Activated T-cell treated with anti-CD3 and anti-CD28 coated beads, Interleukin-2, amount 50 U/mL, for 4 hours (primary cell): Measurements from ENCODE around the gene NLRC4. TPM values are rescaled to one million over a fixed set of nuclear protein-coding genes. Genes with fewer than 3 reads are reported as not detected.
"Not testable (repeated sequence)": the region's sequence is repeated elsewhere in the genome, so short reads cannot be mapped to it uniquely, and the experiment has no call there.

Source experiments
- ATAC-seq, 2 donors: fragments of 200-7000 bp; cut with Tn5 transposase; one replicate each; pipeline ENCODE4 v1.10.0; 2021
- DNase-seq: peaks from one replicate; pipeline ENCODE4 v3.0.0-alpha.2; 2020
- H3K27me3 Mint-ChIP-seq: one replicate; pipeline ENCODE4 v1.8.0; 2021; ENCODE audit warnings: low read depth, mixed read lengths
- H3K36me3 Mint-ChIP-seq: one replicate; pipeline ENCODE4 v1.8.0; 2022; ENCODE audit warnings: mixed read lengths; ENCODE audit not compliant: insufficient read depth
- H3K4me1 Mint-ChIP-seq: one replicate; pipeline ENCODE4 v1.8.0; 2021; ENCODE audit warnings: low read depth, mixed read lengths
- H3K4me3 Mint-ChIP-seq: one replicate; pipeline ENCODE4 v1.8.0; 2021; ENCODE audit warnings: mild to moderate bottlenecking, moderate library complexity, mixed read lengths
- H3K9me3 Mint-ChIP-seq: one replicate; pipeline ENCODE4 v1.8.0; 2021; ENCODE audit warnings: mixed read lengths
- total RNA-seq, 3 donors: library from RNA; stranded (reverse); gene quantifications; one replicate each; pipeline ENCODE4 v1.2.1, GENCODE V29; 2021

NLRC4 gene
- total RNA-seq, 3 donors from 2014 or later = not detected

DNA sequence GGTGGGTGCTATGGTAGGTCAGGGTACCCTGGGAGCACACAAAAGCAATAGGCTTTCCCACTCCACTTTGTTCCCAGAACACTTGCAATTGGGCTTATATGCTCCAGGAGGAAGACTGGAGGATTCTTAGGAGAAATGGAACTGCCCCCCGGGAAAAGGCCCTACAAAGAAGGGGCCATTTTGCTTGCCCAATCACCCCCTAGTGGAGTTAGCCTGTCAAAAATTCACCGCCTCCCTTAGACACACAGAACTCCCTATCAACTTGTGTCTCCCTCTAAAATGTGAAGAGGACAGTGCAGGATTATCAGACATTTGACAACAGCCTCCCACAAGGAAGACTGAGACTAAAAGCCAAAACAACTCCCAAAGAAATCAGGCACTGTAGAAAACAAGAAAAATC is 36.5 kb downstream of the NLRC4 start:
- no peaks in the 10 kb centered on the region for H3K4me1 Mint-ChIP-seq
- peaks cover 21% of the 10 kb centered on the region for H3K36me3 Mint-ChIP-seq

GRCh38 chr2:32227492-32227891 is 37.2 kb downstream of the NLRC4 start:
- no peaks in the 10 kb centered on the region for H3K9me3 Mint-ChIP-seq
- no peaks in the 10 kb centered on the region for H3K4me1 Mint-ChIP-seq
- H3K36me3 Mint-ChIP-seq = peaks cover 25% of the 10 kb centered on the region
- ATAC-seq (no peak), DNase-seq (no peak)
- H3K27me3 Mint-ChIP-seq = no peaks in the 10 kb centered on the region
- no peak overlapping the region for H3K4me3 Mint-ChIP-seq

More for the DNA sequence above, 36.5 kb downstream of the NLRC4 start:
- no peak for DNase-seq
- no peak overlapping the region for H3K4me3 Mint-ChIP-seq
- H3K27me3 Mint-ChIP-seq = no peaks in the 10 kb centered on the region
- no peak for ATAC-seq
- H3K9me3 Mint-ChIP-seq = no peaks in the 10 kb centered on the region

DNA sequence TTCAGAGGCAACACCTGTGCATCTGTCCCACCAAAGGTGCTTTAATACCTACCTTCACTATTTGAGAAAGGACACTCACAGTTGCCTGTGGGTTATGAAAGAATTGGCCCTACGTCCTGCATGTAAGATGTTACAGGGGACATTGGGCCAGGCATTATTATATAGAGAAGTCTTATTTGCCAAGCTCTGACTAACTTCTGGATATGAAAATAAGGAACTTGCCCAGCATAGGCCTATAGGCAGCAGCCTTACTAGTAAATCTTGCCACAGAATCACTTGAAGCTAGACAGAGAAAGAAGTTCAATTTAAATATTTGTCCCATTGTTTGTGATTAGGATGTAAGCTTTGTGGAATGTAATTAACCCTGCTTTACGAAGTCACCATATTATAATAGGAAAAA is 41.7 kb downstream of the NLRC4 start:
- no peaks in the 10 kb centered on the region for H3K27me3 Mint-ChIP-seq
- DNase-seq (no peak), ATAC-seq (no peak)
- H3K4me1 Mint-ChIP-seq = no peaks in the 10 kb centered on the region
- H3K36me3 Mint-ChIP-seq = peaks cover 38% of the 10 kb centered on the region
- no peak overlapping the region for H3K4me3 Mint-ChIP-seq
- H3K9me3 Mint-ChIP-seq = no peaks in the 10 kb centered on the region

GRCh38 chr2:32220445-32220844 is 44.2 kb downstream of the NLRC4 start:
- no peak for DNase-seq
- Mint-ChIP-seq H3K4me3 (no peak overlapping the region), H3K36me3 (peaks cover 37% of the 10 kb centered on the region), H3K27me3 (no peaks in the 10 kb centered on the region), H3K4me1 (no peaks in the 10 kb centered on the region), H3K9me3 (no peaks in the 10 kb centered on the region)
- no peak for ATAC-seq

- Mint-ChIP-seq H3K36me3 (peaks cover 20% of the 10 kb centered on the region), H3K4me1 (no peaks in the 10 kb centered on the region), H3K4me3 (no peak overlapping the region), H3K9me3 (no peaks in the 10 kb centered on the region), H3K27me3 (no peaks in the 10 kb centered on the region)
- DNase-seq = no peak
- ATAC-seq = no peak
These were observed 52.4 kb downstream of the NLRC4 start for GRCh38 chr2:32212295-32212694.

GRCh38 chr2:32210767-32211408 is 53.8 kb downstream of the NLRC4 start:
- DNase-seq (no peak), ATAC-seq (no peak)
- no peaks in the 10 kb centered on the region for H3K9me3 Mint-ChIP-seq
- no peak overlapping the region for H3K4me3 Mint-ChIP-seq
- H3K36me3 Mint-ChIP-seq = peaks cover 22% of the 10 kb centered on the region
- no peaks in the 10 kb centered on the region for H3K27me3 Mint-ChIP-seq
- no peaks in the 10 kb centered on the region for H3K4me1 Mint-ChIP-seq

DNA sequence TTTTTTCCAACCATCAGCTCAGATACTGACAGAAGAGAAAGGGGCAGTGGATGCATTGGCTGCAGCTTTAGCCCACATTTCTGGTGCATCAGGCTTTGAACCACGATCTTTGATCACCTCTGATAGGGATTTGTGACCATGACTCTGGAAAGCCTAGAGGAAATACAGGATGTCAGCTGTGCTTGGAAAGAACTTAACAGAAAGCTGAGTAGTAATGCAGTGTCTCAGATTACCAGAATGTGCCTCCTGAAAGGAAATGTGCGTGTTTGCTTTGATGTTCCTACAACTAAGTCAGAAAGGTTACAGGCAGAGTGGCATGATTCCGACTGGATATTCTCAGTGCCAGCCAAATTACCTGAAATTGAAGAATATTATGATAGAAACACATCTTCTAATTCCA is 61.3 kb downstream of the NLRC4 start:
- H3K9me3 Mint-ChIP-seq, H3K4me3 Mint-ChIP-seq, H3K4me1 Mint-ChIP-seq, DNase-seq, ATAC-seq, H3K27me3 Mint-ChIP-seq: not testable (repeated sequence)
- peaks cover 36% of the 10 kb centered on the region for H3K36me3 Mint-ChIP-seq

DNA sequence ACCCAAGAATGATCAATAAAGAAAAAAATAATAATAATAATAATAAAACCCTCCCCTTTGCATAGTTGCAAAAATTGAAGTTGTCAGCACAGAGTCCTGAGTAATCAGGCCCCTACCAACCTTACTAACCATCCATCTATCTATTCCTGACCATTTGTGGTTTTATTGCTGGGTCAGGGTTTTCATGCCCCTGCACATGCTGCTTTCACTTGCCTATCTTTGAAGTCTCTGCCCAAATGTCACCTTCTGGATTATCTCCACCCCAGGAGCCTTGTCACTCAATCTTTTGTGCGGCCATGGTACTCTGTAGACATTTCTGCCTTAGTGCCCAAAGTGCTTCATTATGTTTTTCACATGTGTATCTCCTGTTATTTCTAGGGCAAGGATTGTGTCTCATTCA is 63.9 kb downstream of the NLRC4 start:
- Mint-ChIP-seq H3K4me3 (no peak overlapping the region), H3K9me3 (no peaks in the 10 kb centered on the region), H3K27me3 (no peaks in the 10 kb centered on the region), H3K36me3 (peaks cover 38% of the 10 kb centered on the region), H3K4me1 (no peaks in the 10 kb centered on the region)
- DNase-seq (no peak), ATAC-seq (no peak)

DNA sequence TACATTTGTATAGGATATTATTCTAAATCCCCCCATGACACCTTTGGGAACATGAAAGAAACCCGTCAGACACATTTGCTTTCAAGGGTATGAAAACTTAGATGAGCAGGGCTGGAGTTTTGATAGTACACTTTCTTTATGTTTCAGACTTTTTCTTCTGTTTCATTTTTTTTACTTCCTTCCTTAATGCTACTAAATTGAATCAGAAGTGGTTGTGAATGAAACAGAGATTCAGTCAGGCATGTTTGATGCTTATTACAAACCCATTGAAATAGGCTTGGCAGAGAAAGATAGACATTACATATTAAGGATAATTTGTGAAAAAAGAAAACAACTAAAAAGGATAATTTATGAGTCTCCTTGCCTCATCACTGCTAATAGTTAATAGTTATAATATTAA is 72.3 kb downstream of the NLRC4 start:
- Mint-ChIP-seq H3K27me3 (no peaks in the 10 kb centered on the region), H3K9me3 (no peaks in the 10 kb centered on the region), H3K4me1 (peaks cover 21% of the 10 kb centered on the region), H3K4me3 (no peak overlapping the region), H3K36me3 (peaks cover 14% of the 10 kb centered on the region)
- DNase-seq = no peak
- ATAC-seq = no peak

- Mint-ChIP-seq H3K4me3 (no peak overlapping the region), H3K4me1 (peaks cover 21% of the 10 kb centered on the region), H3K36me3 (peaks cover 18% of the 10 kb centered on the region), H3K9me3 (no peaks in the 10 kb centered on the region), H3K27me3 (no peaks in the 10 kb centered on the region)
- ATAC-seq = no peak
- no peak for DNase-seq
These were observed 75.7 kb downstream of the NLRC4 start for GRCh38 chr2:32189011-32189410.

GRCh38 chr2:32182667-32183066 is 82.0 kb downstream of the NLRC4 start:
- Mint-ChIP-seq H3K27me3 (no peaks in the 10 kb centered on the region), H3K4me1 (peaks cover 1% of the 10 kb centered on the region), H3K9me3 (no peaks in the 10 kb centered on the region), H3K36me3 (peaks cover 17% of the 10 kb centered on the region), H3K4me3 (no peak overlapping the region)
- no peak for ATAC-seq
- DNase-seq = no peak

Other genes starting within 250 kb of the NLRC4 start
- 10 to 100 TPM; 65.0 to 70.0 (median 66.1) TPM for gene DPY30, start 225.1 kb downstream of the NLRC4 start, total RNA-seq
- 10 to 100 TPM; 16.2 to 19.8 (median 17.5) TPM for gene SPAST, start 201.3 kb downstream of the NLRC4 start, total RNA-seq
- 10 to 100 TPM; 23.5 to 30.7 (median 23.5) TPM for gene SLC30A6, start 99.0 kb downstream of the NLRC4 start, total RNA-seq
- 10 to 100 TPM; 36.2 to 37.0 (median 36.6) TPM for gene YIPF4, start 13.0 kb upstream of the NLRC4 start, total RNA-seq
- 10 to 100 TPM; 66.6 to 68.4 (median 67.7) TPM for gene BIRC6, start 92.1 kb upstream of the NLRC4 start, total RNA-seq